Measurements from ENCODE around the gene NR5A1.

The NR5A1 gene

GRCh38 chr9:124506931-124507879 is at the start of gene NR5A1:
NR5A1 (minus strand) TSS chr9:124507399; CDS start chr9:124503395, 4,004 bp downstream.
- DNase-seq = no peak

- DNase-seq = no peak
These were observed 47.8 kb upstream of the NR5A1 start for GRCh38 chr9:124555043-124555442.

GRCh38 chr9:124553738-124554137 is 46.5 kb upstream of the NR5A1 start:
- no peak for DNase-seq

GRCh38 chr9:124552273-124552605 is 45.0 kb upstream of the NR5A1 start:
- no peak for DNase-seq

- peak; percentile 16 for DNase-seq
These were observed 44.5 kb upstream of the NR5A1 start for GRCh38 chr9:124551472-124552272.

- DNase-seq = no peak
These were observed 42.9 kb upstream of the NR5A1 start for GRCh38 chr9:124550072-124550471.

GRCh38 chr9:124549016-124549415 is 41.8 kb upstream of the NR5A1 start:
- DNase-seq = no peak

- DNase-seq = no peak
These were observed 37.3 kb upstream of the NR5A1 start for GRCh38 chr9:124544535-124544934.

- no peak for DNase-seq
These were observed 34.6 kb upstream of the NR5A1 start for GRCh38 chr9:124541824-124542223.

- no peak for DNase-seq
These were observed 30.7 kb upstream of the NR5A1 start for GRCh38 chr9:124537926-124538325.

GRCh38 chr9:124535846-124536245 is 28.6 kb upstream of the NR5A1 start:
- no peak for DNase-seq

- no peak for DNase-seq
These were observed 25.7 kb upstream of the NR5A1 start for GRCh38 chr9:124532897-124533296.

- DNase-seq = no peak
These were observed 23.9 kb upstream of the NR5A1 start for GRCh38 chr9:124531115-124531514.

GRCh38 chr9:124530246-124530645 is 23.0 kb upstream of the NR5A1 start:
- no peak for DNase-seq

GRCh38 chr9:124527781-124528180 is 20.6 kb upstream of the NR5A1 start:
- DNase-seq = no peak

- DNase-seq = no peak
These were observed 19.0 kb upstream of the NR5A1 start for GRCh38 chr9:124526174-124526573.

- no peak for DNase-seq
These were observed 15.2 kb upstream of the NR5A1 start for GRCh38 chr9:124522121-124523098.

- DNase-seq = no peak
These were observed 13.9 kb upstream of the NR5A1 start for GRCh38 chr9:124521142-124521541.

- no peak for DNase-seq
These were observed 13.0 kb upstream of the NR5A1 start for GRCh38 chr9:124520206-124520596.

GRCh38 chr9:124518116-124518515 is 10.9 kb upstream of the NR5A1 start:
- no peak for DNase-seq

- no peak for DNase-seq
These were observed 10.4 kb upstream of the NR5A1 start for GRCh38 chr9:124517600-124517999.

- DNase-seq = no peak
These were observed 7.7 kb upstream of the NR5A1 start for GRCh38 chr9:124514874-124515273.

GRCh38 chr9:124514125-124514524 is 6.9 kb upstream of the NR5A1 start:
- no peak for DNase-seq
